ENCODE data around the gene NAXD. TPM values are rescaled to one million over a fixed set of nuclear protein-coding genes. Genes with fewer than 3 reads are reported as not detected.

Gene NAXD
- total RNA-seq, 2 donors from 2014 or later = 36.2 to 71.6 TPM

GRCh38 chr13:110636053-110636475, 20.7 kb downstream of the NAXD start:
- WGBS = 80% methylated on average over 16 of the region's 16 CpGs
- peaks cover 5% of the 10 kb centered on the region for H3K4me1 ChIP-seq (replicated peaks)
- no peak for TF ChIP-seq POLR2AphosphoS5 (IDR thresholded peaks at IDR 0.05)
- TF ChIP-seq POLR2A (IDR thresholded peaks at IDR 0.05) = no peak
- TF ChIP-seq CTCF (IDR thresholded peaks at IDR 0.05) = no peak
- H3K27ac ChIP-seq = no peak overlapping the region
- peaks cover 4 to 31% of the 10 kb centered on the region in 2 donors for H3K36me3 ChIP-seq
- intact Hi-C loops (cut with DNase I) = no loop called here
- no peak for DNase-seq (ENCODE audit: low spot score)
- H3K4me3 ChIP-seq = no peak overlapping the region
- no peaks in the 10 kb centered on the region for H3K9me3 ChIP-seq
- no peaks in the 10 kb centered on the region for H3K27me3 ChIP-seq (replicated peaks; ENCODE audit: insufficient read depth)

DNA sequence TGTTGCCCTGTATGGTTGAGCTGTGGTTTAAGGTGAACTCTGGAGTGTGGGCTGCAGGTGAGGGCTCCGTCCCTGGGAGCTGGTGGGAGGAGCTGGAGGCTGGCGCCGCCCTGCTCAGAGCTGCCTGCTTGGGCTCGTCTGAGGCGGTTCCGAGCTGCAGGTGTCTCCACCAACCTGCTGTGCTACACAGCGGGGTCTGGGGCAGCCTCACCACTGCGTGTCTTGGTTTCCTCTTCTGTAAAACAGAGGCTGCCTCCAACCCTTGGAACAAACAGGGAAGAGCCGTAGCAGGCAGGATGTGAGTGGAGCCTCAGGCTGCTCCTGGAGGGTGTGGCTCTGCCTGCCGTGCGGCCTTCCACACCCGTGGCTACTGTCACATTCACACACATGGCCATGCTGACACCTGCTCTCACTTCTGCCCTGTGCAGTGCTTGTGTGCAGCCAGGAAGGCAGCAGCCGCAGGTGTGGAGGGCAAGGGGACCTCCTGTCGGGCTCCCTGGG, 21.4 kb downstream of the NAXD start:
- WGBS = 69% methylated on average over 14 of the region's 14 CpGs
- DNase-seq (ENCODE audit: low spot score) = no peak
- Histone ChIP-seq H3K27me3 (replicated peaks; ENCODE audit: insufficient read depth) (no peaks in the 10 kb centered on the region), H3K36me3 (peaks cover 4 to 31% of the 10 kb centered on the region in 2 donors), H3K4me1 (replicated peaks) (peaks cover under 1% of the 10 kb centered on the region), H3K9me3 (no peaks in the 10 kb centered on the region), H3K27ac (no peak overlapping the region), H3K4me3 (no peak overlapping the region)
- intact Hi-C loops (cut with DNase I) = no loop called here
- TF ChIP-seq POLR2A (IDR thresholded peaks at IDR 0.05) = no peak
- no peak for TF ChIP-seq CTCF (IDR thresholded peaks at IDR 0.05)
- no peak for TF ChIP-seq POLR2AphosphoS5 (IDR thresholded peaks at IDR 0.05)

GRCh38 chr13:110637275-110637674, 21.9 kb downstream of the NAXD start:
- 87% methylated on average over 6 of the region's 6 CpGs for WGBS
- Histone ChIP-seq H3K4me1 (replicated peaks) (no peaks in the 10 kb centered on the region), H3K27me3 (replicated peaks; ENCODE audit: insufficient read depth) (no peaks in the 10 kb centered on the region), H3K9me3 (no peaks in the 10 kb centered on the region), H3K27ac (no peak overlapping the region), H3K4me3 (no peak overlapping the region), H3K36me3 (peaks cover 4 to 31% of the 10 kb centered on the region in 2 donors)
- no peak for DNase-seq (ENCODE audit: low spot score)
- intact Hi-C loops (cut with DNase I) = no loop called here
- TF ChIP-seq CTCF (IDR thresholded peaks at IDR 0.05) = no peak
- TF ChIP-seq POLR2A (IDR thresholded peaks at IDR 0.05) = no peak
- TF ChIP-seq POLR2AphosphoS5 (IDR thresholded peaks at IDR 0.05) = no peak

DNA sequence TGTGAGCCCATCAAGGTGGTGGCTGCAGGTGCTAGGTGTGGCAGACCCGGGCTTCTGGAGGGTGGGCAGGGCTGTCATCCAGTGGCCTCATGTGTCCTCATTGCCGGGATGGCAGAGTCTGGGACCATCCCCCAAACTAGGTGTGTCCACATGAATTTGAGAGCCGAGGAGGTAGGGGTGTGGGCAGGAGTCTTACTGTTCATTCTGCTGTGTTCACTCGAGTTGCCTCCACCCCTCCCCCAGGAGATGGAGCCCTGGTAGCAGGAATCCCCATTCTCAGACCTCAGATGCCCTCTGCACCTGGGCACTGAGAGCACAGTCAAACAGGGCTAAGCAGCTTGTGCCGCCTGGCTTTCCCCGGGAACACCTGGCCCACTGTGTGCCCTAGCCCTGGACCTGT, 22.4 kb downstream of the NAXD start:
- H3K36me3 ChIP-seq = peaks cover 8 to 31% of the 10 kb centered on the region in 2 donors
- intact Hi-C loops (cut with DNase I) = no loop called here

More for the DNA sequence above, 22.4 kb downstream of the NAXD start:
- no peaks in the 10 kb centered on the region for H3K27me3 ChIP-seq (replicated peaks; ENCODE audit: insufficient read depth)
- WGBS = 67% methylated on average over 6 of the region's 6 CpGs
- H3K4me3 ChIP-seq = no peak overlapping the region
- H3K4me1 ChIP-seq (replicated peaks) = no peaks in the 10 kb centered on the region
- DNase-seq (ENCODE audit: low spot score) = no peak
- H3K9me3 ChIP-seq = no peaks in the 10 kb centered on the region
- no peak overlapping the region for H3K27ac ChIP-seq
- TF ChIP-seq POLR2AphosphoS5 (IDR thresholded peaks at IDR 0.05) = no peak
- TF ChIP-seq CTCF (IDR thresholded peaks at IDR 0.05) = no peak
- TF ChIP-seq POLR2A (IDR thresholded peaks at IDR 0.05) = no peak
